Neural cell (in vitro differentiated cells): ENCODE results near the gene IL3. TPM values are rescaled to one million over a fixed set of nuclear protein-coding genes. Genes with fewer than 3 reads are reported as not detected.
A peak's percentile ranks its signal among the peaks of the same experiment; 100 is the strongest.

Source experiments
- H2AFZ ChIP-seq: fragments of 200-600, 300-800 bp; sonication (generic), shearing (Covaris generic); 2 replicates; pipeline ENCODE4 v1.6.0; 2014; ENCODE audit warnings: low read depth, mild to moderate bottlenecking, antibody characterized with exemption, low read length, moderate library complexity
- H3F3A ChIP-seq: fragments of 200-600 bp; shearing (Covaris generic); 2 replicates; pipeline ENCODE4 v1.6.1; 2016; ENCODE audit warnings: mild to moderate bottlenecking, moderate library complexity, mixed read lengths, antibody characterized with exemption, low read length; ENCODE audit not compliant: insufficient read depth, poor library complexity, severe bottlenecking
- H3K27ac ChIP-seq: fragments of 200-600, 300-800 bp; sonication (generic), shearing (Covaris generic); 2 replicates; pipeline ENCODE4 v1.5.1; 2014; ENCODE audit warnings: mild to moderate bottlenecking, low read length, moderate library complexity
- H3K27me3 ChIP-seq: fragments of 300-800, 200-600 bp; sonication (generic), shearing (Covaris generic); 2 replicates; pipeline ENCODE4 v1.6.0; 2014; ENCODE audit warnings: mild to moderate bottlenecking, low read depth, low read length, moderate library complexity; ENCODE audit not compliant: insufficient read depth
- H3K36me3 ChIP-seq: fragments of 300-800, 200-600 bp; sonication (generic), shearing (Covaris generic); 2 replicates; pipeline ENCODE4 v1.5.1; 2014; ENCODE audit warnings: mild to moderate bottlenecking, antibody characterized with exemption, low read length, moderate library complexity; ENCODE audit not compliant: insufficient read depth
- H3K4me2 ChIP-seq: fragments of 300-800, 200-600 bp; sonication (generic), shearing (Covaris generic); 2 replicates; pipeline ENCODE4 v1.6.0; 2014; ENCODE audit warnings: mild to moderate bottlenecking, low read length
- H3K4me3 ChIP-seq: fragments of 300-800, 200-600 bp; sonication (generic), shearing (Covaris generic); 2 replicates; pipeline ENCODE4 v1.5.1; 2014; ENCODE audit warnings: mild to moderate bottlenecking, low read length, moderate library complexity
- H3K79me2 ChIP-seq: fragments of 200-600 bp; shearing (Covaris generic); replicated peaks from 2 replicates; pipeline ENCODE4 v1.6.0; 2014; ENCODE audit warnings: mild to moderate bottlenecking, low read length, moderate library complexity; ENCODE audit not compliant: insufficient read depth
- H3K9ac ChIP-seq: fragments of 300-800, 200-600 bp; sonication (generic), shearing (Covaris generic); 2 replicates; pipeline ENCODE4 v1.6.1; 2016; ENCODE audit warnings: mild to moderate bottlenecking, low read length, mixed read lengths
- H3K9me2 ChIP-seq: fragments of 200-600 bp; shearing (Covaris generic); 2 replicates; pipeline ENCODE4 v1.6.1; 2016; ENCODE audit warnings: mild to moderate bottlenecking, low read length, mixed read lengths; ENCODE audit not compliant: insufficient read depth
- H3K9me3 ChIP-seq: fragments of 200-600, 300-800 bp; sonication (generic), shearing (Covaris generic); 2 replicates; pipeline ENCODE4 v1.6.1; 2016; ENCODE audit warnings: mild to moderate bottlenecking, mixed run types, low read length, moderate library complexity, mixed read lengths
- H4K20me1 ChIP-seq: fragments of 200-600 bp; shearing (Covaris generic); 2 replicates; pipeline ENCODE4 v1.6.1; 2016; ENCODE audit warnings: mild to moderate bottlenecking, mixed run types; ENCODE audit not compliant: insufficient read depth
- CTCF ChIP-seq: fragments of 450-650 bp; IDR thresholded peaks from 2 replicates; pipeline ENCODE4 v1.5.1; 2014; ENCODE audit warnings: antibody characterized with exemption, mild to moderate bottlenecking, moderate library complexity; ENCODE audit not compliant: poor library complexity, severe bottlenecking
- EP300 ChIP-seq: fragments of 450-650 bp; conservative IDR thresholded peaks from 2 replicates; pipeline ENCODE4 v1.6.1; 2014; ENCODE audit warnings: antibody characterized with exemption, mild to moderate bottlenecking, moderate library complexity; ENCODE audit not compliant: poor library complexity, severe bottlenecking
- EZH2 ChIP-seq: fragments of 200-600, 300-800 bp; shearing (Covaris generic), sonication (generic); IDR thresholded peaks from 2 replicates; pipeline ENCODE4 v1.6.1; 2014; ENCODE audit warnings: antibody characterized with exemption, low read length, borderline replicate concordance, mild to moderate bottlenecking; ENCODE audit not compliant: insufficient read depth, poor library complexity, severe bottlenecking
- MXI1 ChIP-seq: fragments of 450-650 bp; conservative IDR thresholded peaks from 2 replicates; pipeline ENCODE4 v1.6.1; 2014; ENCODE audit warnings: antibody characterized with exemption, mild to moderate bottlenecking; ENCODE audit not compliant: poor library complexity, severe bottlenecking
- POLR2AphosphoS5 ChIP-seq: IDR thresholded peaks from 2 replicates; pipeline ENCODE4 v1.6.1; 2012
- RAD21 ChIP-seq: fragments of 450-650 bp; conservative IDR thresholded peaks from 2 replicates; pipeline ENCODE4 v1.6.1; 2014; ENCODE audit warnings: antibody characterized with exemption, mild to moderate bottlenecking, moderate library complexity
- REST ChIP-seq: IDR thresholded peaks from 2 replicates; pipeline ENCODE4 v1.6.1; 2012; ENCODE audit warnings: borderline replicate concordance
- SMC3 ChIP-seq: fragments of 450-650 bp; conservative IDR thresholded peaks from 2 replicates; pipeline ENCODE4 v1.6.1; 2014; ENCODE audit warnings: antibody characterized with exemption, mild to moderate bottlenecking, moderate library complexity; ENCODE audit not compliant: poor library complexity
- TAF1 ChIP-seq: IDR thresholded peaks from 2 replicates; pipeline ENCODE4 v1.6.1; 2012; ENCODE audit warnings: low read depth
- polyA plus RNA-seq: library from polyadenylated mRNA; depleted of rRNA; stranded (reverse); fragments of >200 nt; gene quantifications from 2 replicates; pipeline ENCODE4 v1.2.3, GENCODE V29; 2014

Gene IL3
- polyA plus RNA-seq, 1 donor from 2014 or later = not detected

- no peaks in the 10 kb centered on the region for H3K36me3 ChIP-seq
- H3K9me3 ChIP-seq = no peaks in the 10 kb centered on the region
- H3K27me3 ChIP-seq = no peaks in the 10 kb centered on the region
- H3F3A ChIP-seq = no peaks in the 10 kb centered on the region
- TF ChIP-seq POLR2AphosphoS5 (no peak), CTCF (no peak)
- H3K27ac ChIP-seq = no peak overlapping the region
- no peaks in the 10 kb centered on the region for H4K20me1 ChIP-seq
- no peak overlapping the region for H3K9ac ChIP-seq
- H3K9me2 ChIP-seq = no peaks in the 10 kb centered on the region
- no peak overlapping the region for H3K4me2 ChIP-seq
- H3K4me3 ChIP-seq = no peak overlapping the region
- H3K79me2 ChIP-seq = no peaks in the 10 kb centered on the region
- H2AFZ ChIP-seq = no peak overlapping the region
Observed at GRCh38 chr5:132059696-132060500, 557 bp upstream of the IL3 start.

- H3K79me2 ChIP-seq = no peaks in the 10 kb centered on the region
- no peaks in the 10 kb centered on the region for H4K20me1 ChIP-seq
- no peak overlapping the region for H3K4me2 ChIP-seq
- no peaks in the 10 kb centered on the region for H3K36me3 ChIP-seq
- H3K4me3 ChIP-seq = no peak overlapping the region
- no peak overlapping the region for H2AFZ ChIP-seq
- TF ChIP-seq REST = no peak
- TF ChIP-seq SMC3 = peak; percentile 80
- no peak for TF ChIP-seq EZH2
- peak; percentile 88 for TF ChIP-seq CTCF
- TF ChIP-seq EP300 = no peak
- TF ChIP-seq TAF1 = no peak
- peak; percentile 81 for TF ChIP-seq RAD21
- TF ChIP-seq MXI1 = no peak
- no peak for TF ChIP-seq POLR2AphosphoS5
- no peaks in the 10 kb centered on the region for H3K9me2 ChIP-seq
- no peaks in the 10 kb centered on the region for H3K9me3 ChIP-seq
- no peaks in the 10 kb centered on the region for H3F3A ChIP-seq
- no peak overlapping the region for H3K27ac ChIP-seq
- H3K9ac ChIP-seq = no peak overlapping the region
- no peaks in the 10 kb centered on the region for H3K27me3 ChIP-seq
Observed at GRCh38 chr5:132063090-132063911, 2.8 kb downstream of the IL3 start.
